ENCODE results near the gene ITGA6. TPM values are rescaled to one million over a fixed set of nuclear protein-coding genes. Genes with fewer than 3 reads are reported as not detected.

ITGA6 gene
- total and polyA plus RNA-seq, 2 experiments from 2014 or later = 32.9 to 124 TPM

GRCh38 chr2:172455121-172455515 is 27.7 kb downstream of the ITGA6 start (continued):
- TF ChIP-seq ZNF462 (CRISPR knock-in tag; IDR thresholded peaks at IDR 0.05) = no peak

GRCh38 chr2:172456002-172456401 is 28.6 kb downstream of the ITGA6 start:
- Histone ChIP-seq H4K20me1 (replicated peaks; ENCODE audit: insufficient read depth) (no peaks in the 10 kb centered on the region), H3K27me3 (ENCODE audit: insufficient read depth) (no peaks in the 10 kb centered on the region), H3K36me3 (ENCODE audit: insufficient read depth) (no peaks in the 10 kb centered on the region), H2AFZ (no peak overlapping the region), H3F3A (replicated peaks; ENCODE audit: low read depth) (no peaks in the 10 kb centered on the region), H3K9me2 (ENCODE audit: insufficient read depth) (no peaks in the 10 kb centered on the region), H3K27ac (ENCODE audit: low read depth) (no peak overlapping the region), H3K4me1 (ENCODE audit: insufficient read depth) (peaks cover 66% of the 10 kb centered on the region), H3K4me3 (no peak overlapping the region), H3K79me2 (replicated peaks; ENCODE audit: insufficient read depth) (peaks cover 94% of the 10 kb centered on the region), H3K4me2 (peak overlapping the region; percentile 8)
- ATAC-seq = peak; percentile 48
- no peak overlapping the region for H3K4me3 Mint-ChIP-seq
- peak; percentile 55 for DNase-seq (ENCODE audit: low spot score)
- H3K9me3 Mint-ChIP-seq = no peaks in the 10 kb centered on the region; the same call in 1 of the 3 replicates
- peaks cover 14% of the 10 kb centered on the region for H3K27me3 Mint-ChIP-seq (ENCODE audit: insufficient read depth, low read depth, poor library complexity)
- H3K36me3 Mint-ChIP-seq (ENCODE audit: low read depth) = peaks cover 11% of the 10 kb centered on the region; the same call in 2 of the 3 replicates
- H3K4me1 Mint-ChIP-seq = peaks cover 75% of the 10 kb centered on the region
- TF ChIP-seq CTCF (conservative IDR thresholded peaks at IDR 0.05; ENCODE audit: low read depth in 2 of 2) (peak; percentile 13 to 27; a peak in 2 of 4 replicates), ZNF331 (CRISPR knock-in tag; IDR thresholded peaks at IDR 0.05; ENCODE audit: low read depth) (no peak)
- H3K27ac Mint-ChIP-seq = peak overlapping the region; percentile 69; the same call in 1 of the 2 replicates

All from GM23338 (cell line).